SK-N-SH treated with all-trans-retinoic acid at 6 μM for 48 hours (cell line): ENCODE results near the gene DGKH.

ENCODE experiments used
- ATAC-seq: fragments of 200-7000 bp; cut with Tn5 transposase; 3 replicates; pipeline ENCODE4 v1.9.1; 2020; ENCODE audit warnings: mild to moderate bottlenecking, moderate library complexity
- BACH2 ChIP-seq: fragments of 250-450 bp; sonication (Bioruptor Pico); IDR thresholded peaks from 2 replicates; pipeline ENCODE4 v1.9.0; 2021; ENCODE audit warnings: mild to moderate bottlenecking, borderline replicate concordance
- CSDC2 ChIP-seq: fragments of 250-450 bp; sonication (Bioruptor Pico); IDR thresholded peaks from 2 replicates; pipeline ENCODE4 v1.5.0; 2020; ENCODE audit warnings: mild to moderate bottlenecking, moderate library complexity
- ESRRG ChIP-seq: fragments of 250-450 bp; sonication (Bioruptor Pico); IDR thresholded peaks from 2 replicates; pipeline ENCODE4 v1.6.1; 2021; ENCODE audit warnings: mild to moderate bottlenecking
- GLIS3 ChIP-seq: fragments of 250-450 bp; sonication (Bioruptor Pico); IDR thresholded peaks from 2 replicates; pipeline ENCODE4 v1.5.0; 2020; ENCODE audit warnings: mild to moderate bottlenecking, moderate library complexity
- ISL1 ChIP-seq: fragments of 250-450 bp; sonication (Bioruptor Pico); IDR thresholded peaks from 2 replicates; pipeline ENCODE4 v2.1.2; 2022; ENCODE audit warnings: mild to moderate bottlenecking, moderate library complexity
- OSR1 ChIP-seq: fragments of 250-450 bp; sonication (Bioruptor Pico); IDR thresholded peaks from 2 replicates; pipeline ENCODE4 v1.8.0; 2022; ENCODE audit warnings: moderate library complexity, mild to moderate bottlenecking, inconsistent platforms
- POU6F1 ChIP-seq: fragments of 250-450 bp; sonication (Bioruptor Pico); IDR thresholded peaks from 2 replicates; pipeline ENCODE4 v1.8.0; 2021; ENCODE audit warnings: low read depth, mild to moderate bottlenecking, moderate library complexity, borderline replicate concordance
- PPARA ChIP-seq: fragments of 250-450 bp; sonication (Bioruptor Pico); IDR thresholded peaks from 2 replicates; pipeline ENCODE4 v1.5.0; 2020; ENCODE audit warnings: mild to moderate bottlenecking, borderline replicate concordance
- RARB ChIP-seq: fragments of 250-450 bp; sonication (Bioruptor Pico); IDR thresholded peaks from 2 replicates; pipeline ENCODE4 v1.8.0; 2021; ENCODE audit warnings: mild to moderate bottlenecking, moderate library complexity
- TCF4 ChIP-seq: fragments of 250-450 bp; sonication (Bioruptor Pico); IDR thresholded peaks from 2 replicates; pipeline ENCODE4 v1.8.0; 2021; ENCODE audit warnings: mild to moderate bottlenecking, moderate library complexity, borderline replicate concordance
- TOX ChIP-seq: fragments of 250-450 bp; sonication (Bioruptor Pico); IDR thresholded peaks from 2 replicates; pipeline ENCODE4 v1.8.0; 2021; ENCODE audit warnings: mild to moderate bottlenecking, moderate library complexity, borderline replicate concordance
- TSHZ2 ChIP-seq: fragments of 250-450 bp; sonication (Bioruptor Pico); IDR thresholded peaks from 2 replicates; pipeline ENCODE4 v1.5.0; 2020; ENCODE audit warnings: mild to moderate bottlenecking, moderate library complexity
- ZC3H10 ChIP-seq: fragments of 250-450 bp; sonication (Bioruptor Pico); IDR thresholded peaks from 2 replicates; pipeline ENCODE4 v1.5.1; 2021; ENCODE audit warnings: mild to moderate bottlenecking, moderate library complexity
- ZFP3 ChIP-seq: fragments of 250-450 bp; sonication (Bioruptor Pico); IDR thresholded peaks from 2 replicates; pipeline ENCODE4 v1.5.0; 2020; ENCODE audit warnings: mild to moderate bottlenecking, moderate library complexity
- ZFP30 ChIP-seq: fragments of 450-650 bp; formaldehyde crosslinking; IDR thresholded peaks from 2 replicates; pipeline ENCODE4 v1.5.0; 2022; ENCODE audit warnings: mild to moderate bottlenecking, moderate library complexity
- ZNF565 ChIP-seq: fragments of 450-650 bp; formaldehyde crosslinking; conservative IDR thresholded peaks from 2 replicates; pipeline ENCODE4 v1.5.0; 2020; ENCODE audit warnings: low read depth, mild to moderate bottlenecking, moderate library complexity
- ZNF70 ChIP-seq: fragments of 450-650 bp; formaldehyde crosslinking; IDR thresholded peaks from 2 replicates; pipeline ENCODE4 v1.5.0; 2020; ENCODE audit warnings: mild to moderate bottlenecking, moderate library complexity
- ZNF8 ChIP-seq: fragments of 450-650 bp; formaldehyde crosslinking; IDR thresholded peaks from 2 replicates; pipeline ENCODE4 v1.5.0; 2020; ENCODE audit warnings: mild to moderate bottlenecking, moderate library complexity
- TF ChIP-seq, protein P1 (sequence below): fragments of 250-450 bp; sonication (Bioruptor Pico); IDR thresholded peaks from 2 replicates; pipeline ENCODE4 v1.5.1; 2020; ENCODE audit warnings: low read depth, mild to moderate bottlenecking, moderate library complexity

The DGKH gene

DNA sequence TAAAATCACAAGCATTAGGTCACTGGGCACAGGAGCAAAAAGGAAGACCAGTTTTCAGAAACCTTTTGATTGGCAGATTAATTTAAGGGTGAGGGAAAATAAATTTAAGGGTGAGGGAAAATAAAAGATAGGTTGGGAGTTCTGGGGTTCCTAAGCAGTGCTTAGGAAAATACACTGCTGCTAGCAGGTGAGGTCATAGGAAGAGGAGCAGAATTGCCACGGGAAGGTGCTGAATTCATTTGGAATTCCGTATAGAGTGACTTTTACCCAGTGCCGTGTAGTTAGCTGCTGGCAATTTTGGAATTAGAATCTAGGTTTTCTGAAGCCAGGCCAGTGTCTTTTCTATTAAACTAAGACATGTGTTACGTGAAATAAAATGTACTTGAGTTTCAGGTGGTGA, 59.8 kb downstream of the DGKH start:
- TF ChIP-seq ZC3H10 (no peak), ZFP3 (CRISPR knock-in tag) (no peak), CSDC2 (CRISPR knock-in tag) (no peak), BACH2 (CRISPR knock-in tag) (no peak), ISL1 (CRISPR knock-in tag) (no peak), ZNF565 (no peak), TOX (no peak), GLIS3 (CRISPR knock-in tag) (no peak), ZNF8 (CRISPR knock-in tag) (no peak), ZNF70 (CRISPR knock-in tag) (no peak), TCF4 (no peak)
- TF ChIP-seq, protein P1, sequence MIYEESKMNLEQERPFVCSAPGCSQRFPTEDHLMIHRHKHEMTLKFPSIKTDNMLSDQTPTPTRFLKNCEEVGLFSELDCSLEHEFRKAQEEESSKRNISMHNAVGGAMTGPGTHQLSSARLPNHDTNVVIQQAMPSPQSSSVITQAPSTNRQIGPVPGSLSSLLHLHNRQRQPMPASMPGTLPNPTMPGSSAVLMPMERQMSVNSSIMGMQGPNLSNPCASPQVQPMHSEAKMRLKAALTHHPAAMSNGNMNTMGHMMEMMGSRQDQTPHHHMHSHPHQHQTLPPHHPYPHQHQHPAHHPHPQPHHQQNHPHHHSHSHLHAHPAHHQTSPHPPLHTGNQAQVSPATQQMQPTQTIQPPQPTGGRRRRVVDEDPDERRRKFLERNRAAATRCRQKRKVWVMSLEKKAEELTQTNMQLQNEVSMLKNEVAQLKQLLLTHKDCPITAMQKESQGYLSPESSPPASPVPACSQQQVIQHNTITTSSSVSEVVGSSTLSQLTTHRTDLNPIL (CRISPR knock-in tag): no peak
- ATAC-seq: no peak

- ATAC-seq: no peak
- TF ChIP-seq TSHZ2 (CRISPR knock-in tag) (no peak), ISL1 (CRISPR knock-in tag) (no peak), ZFP3 (CRISPR knock-in tag) (no peak), RARB (CRISPR knock-in tag) (no peak), TCF4 (no peak), POU6F1 (no peak), CSDC2 (CRISPR knock-in tag) (no peak), TOX (no peak), PPARA (CRISPR knock-in tag) (no peak), ZFP30 (CRISPR knock-in tag) (no peak)
- TF ChIP-seq, protein P1 (CRISPR knock-in tag): no peak
Observed at GRCh38 chr13:42109957-42110356, 61.5 kb downstream of the DGKH start.

DNA sequence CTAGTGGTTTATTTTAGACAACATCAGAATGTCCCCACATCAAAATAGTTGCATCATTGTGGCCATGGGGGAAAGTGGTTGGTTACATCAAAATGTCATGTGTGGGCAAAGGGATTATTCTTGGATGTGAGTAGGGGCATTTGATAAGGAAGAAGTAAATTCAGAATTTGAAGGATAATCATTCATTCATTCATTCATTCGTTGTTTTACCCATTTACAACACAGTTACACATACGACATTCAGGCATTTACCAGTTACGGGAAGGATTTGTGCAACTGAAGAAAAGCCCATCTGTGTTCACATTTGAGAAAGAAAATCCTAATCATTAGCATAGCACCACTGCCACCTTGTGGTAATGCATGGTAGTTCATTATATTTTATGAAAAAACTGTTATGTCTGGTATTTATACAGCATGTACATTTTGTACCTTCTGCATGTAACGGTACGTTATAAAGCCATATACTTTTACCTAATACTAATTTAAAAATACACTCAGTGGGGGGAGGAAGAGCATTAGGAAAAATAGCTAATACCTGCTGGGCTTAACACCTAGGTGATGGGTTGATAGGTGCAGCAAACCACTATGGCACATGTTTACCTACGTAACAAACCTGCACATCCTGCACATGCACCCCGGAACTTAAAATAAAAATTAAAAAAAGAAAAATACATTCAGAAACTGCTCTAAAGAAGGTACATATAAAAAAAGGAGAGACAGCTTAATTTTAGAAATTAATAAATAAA, 62.1 kb downstream of the DGKH start:
- no peak for TF ChIP-seq CSDC2 (CRISPR knock-in tag)
- TF ChIP-seq PPARA (CRISPR knock-in tag): no peak
- TF ChIP-seq ZC3H10: no peak
- no peak for TF ChIP-seq RARB (CRISPR knock-in tag)

DNA sequence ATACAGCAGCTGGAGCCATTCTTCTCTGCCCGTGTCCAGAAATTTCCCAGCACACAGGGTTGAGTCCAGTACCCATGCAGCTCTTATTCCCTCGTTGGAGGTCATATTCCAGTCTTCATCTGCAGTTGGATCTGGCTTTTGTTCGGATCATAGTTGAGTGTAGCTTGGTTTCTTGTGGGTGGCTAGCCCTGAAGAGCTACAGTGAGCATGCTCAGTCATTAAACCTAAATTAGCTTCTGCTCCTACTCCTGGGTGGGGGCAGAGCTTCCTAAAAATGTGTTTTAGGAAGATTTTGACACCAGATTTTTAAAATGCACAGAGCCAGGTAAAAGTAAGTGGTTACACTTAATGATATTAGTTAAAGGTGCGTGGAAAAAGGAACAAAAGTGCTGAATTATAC, 64.4 kb downstream of the DGKH start:
- TF ChIP-seq ZC3H10: no peak
- TF ChIP-seq POU6F1: no peak
- TF ChIP-seq CSDC2 (CRISPR knock-in tag): no peak
- TF ChIP-seq BACH2 (CRISPR knock-in tag): no peak
- TF ChIP-seq PPARA (CRISPR knock-in tag): no peak
- no peak for TF ChIP-seq OSR1 (CRISPR knock-in tag)
- TF ChIP-seq ZFP30 (CRISPR knock-in tag): no peak
- TF ChIP-seq ZNF565: no peak
- TF ChIP-seq ZNF70 (CRISPR knock-in tag): no peak
- TF ChIP-seq, protein P1 (CRISPR knock-in tag): no peak
- no peak for TF ChIP-seq ESRRG (CRISPR knock-in tag)
- no peak for TF ChIP-seq TOX
- TF ChIP-seq TSHZ2 (CRISPR knock-in tag): no peak
- no peak for TF ChIP-seq ISL1 (CRISPR knock-in tag)
- TF ChIP-seq TCF4: no peak
- ATAC-seq: no peak

More for the DNA sequence above, 62.1 kb downstream of the DGKH start:
- ATAC-seq: peak; percentile 57
